ENCODE results near the gene PANK4.

- TF ChIP-seq CTCF (IDR thresholded peaks at IDR 0.05; ENCODE audit: low read depth, low read length, poor library complexity, severe bottlenecking) (no peak), EZH2phosphoT487 (IDR thresholded peaks at IDR 0.05; ENCODE audit: borderline replicate concordance, low read length) (no peak)
Observed at GRCh38 chr1:2495546-2495945, 30.9 kb downstream of the PANK4 start.

All from DOHH2 (cell line).